HG02798 (cell line): ENCODE results near the gene TTC9.

Experiments used
- ATAC-seq: cut with Tn5 transposase; IDR thresholded peaks from one replicate; pipeline ENCODE4 v1.9.1; 2021; ENCODE audit warnings: mild to moderate bottlenecking; ENCODE audit not compliant: unreplicated experiment, poor library complexity

Gene TTC9

GRCh38 chr14:70709726-70710382 is 68.1 kb downstream of the TTC9 start:
- no peak for ATAC-seq

GRCh38 chr14:70711451-70711850 is 69.7 kb downstream of the TTC9 start:
- ATAC-seq, result no peak

- no peak for ATAC-seq
Measured at GRCh38 chr14:70713096-70713495, 71.4 kb downstream of the TTC9 start.

GRCh38 chr14:70713511-70713916 is 71.8 kb downstream of the TTC9 start:
- no peak for ATAC-seq

GRCh38 chr14:70714055-70714550 is 72.4 kb downstream of the TTC9 start:
- no peak for ATAC-seq

- ATAC-seq, result no peak
Measured at GRCh38 chr14:70716483-70716882, 74.8 kb downstream of the TTC9 start.

- no peak for ATAC-seq
Measured at GRCh38 chr14:70716958-70717357, 75.2 kb downstream of the TTC9 start.

- ATAC-seq, result no peak
Measured at GRCh38 chr14:70718383-70719118, 76.8 kb downstream of the TTC9 start.

- no peak for ATAC-seq
Measured at GRCh38 chr14:70721542-70721941, 79.8 kb downstream of the TTC9 start.

- ATAC-seq, result no peak
Measured at GRCh38 chr14:70722418-70722817, 80.7 kb downstream of the TTC9 start.

- no peak for ATAC-seq
Measured at GRCh38 chr14:70723276-70723675, 81.6 kb downstream of the TTC9 start.

GRCh38 chr14:70724110-70724509 is 82.4 kb downstream of the TTC9 start:
- no peak for ATAC-seq

- ATAC-seq, result no peak
Measured at GRCh38 chr14:70724944-70725343, 83.2 kb downstream of the TTC9 start.
